Kidney epithelial cell (primary cell): ENCODE data around the gene C7orf33. TPM values are rescaled to one million over a fixed set of nuclear protein-coding genes. Genes with fewer than 3 reads are reported as not detected.
"Not testable (repeated sequence)": the region's sequence is repeated elsewhere in the genome, so short reads cannot be mapped to it uniquely, and the experiment has no call there.

Experiments used
- DNase-seq: peaks from one replicate; pipeline ENCODE4 v3.0.0-alpha.2; 2010; ENCODE audit warnings: low read depth
- H3K27me3 ChIP-seq: 2 replicates; pipeline ENCODE4 v1.6.0; 2011; ENCODE audit warnings: low read length; ENCODE audit not compliant: control insufficient read depth, insufficient read depth
- H3K36me3 ChIP-seq: 2 replicates; pipeline ENCODE4 v1.5.1; 2011; ENCODE audit warnings: low read length; ENCODE audit not compliant: control insufficient read depth, insufficient read depth
- H3K4me3 ChIP-seq: 2 replicates; pipeline ENCODE4 v1.5.1; 2011; ENCODE audit warnings: low read depth, mild to moderate bottlenecking, control low read depth, low read length
- total RNA-seq: library from RNA; depleted of rRNA; stranded (reverse); fragments of >200 nt; gene quantifications from 2 replicates; pipeline ENCODE4 v1.2.3, GENCODE V29; 2015
- TF ChIP-seq, protein P1 (sequence below): IDR thresholded peaks from 2 replicates; pipeline ENCODE4 v1.5.1; 2011; ENCODE audit warnings: mild to moderate bottlenecking, moderate library complexity, low read length, control low read depth, inconsistent platforms; ENCODE audit not compliant: insufficient read depth, poor library complexity, severe bottlenecking

Gene C7orf33
- total RNA-seq, 1 donor from 2014 or later: not detected

DNA sequence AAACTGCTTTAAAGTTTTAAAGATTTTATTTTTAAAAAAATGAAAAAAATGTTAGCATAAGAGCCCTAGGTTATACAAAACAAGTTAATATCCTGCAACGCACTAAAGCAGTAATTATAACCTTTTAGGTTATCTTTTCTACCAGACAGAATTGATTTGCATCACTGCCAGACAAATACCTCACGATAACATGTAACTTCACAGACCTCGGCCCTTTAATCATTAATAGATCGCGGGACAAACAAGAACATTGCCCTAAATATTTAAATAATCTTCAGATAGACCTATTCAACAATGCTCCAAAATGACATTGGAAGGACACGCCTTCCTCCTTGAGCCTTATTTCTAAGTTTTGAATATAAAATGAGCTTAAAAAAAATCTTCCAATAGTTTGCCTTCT is 23.8 kb upstream of the C7orf33 start:
- TF ChIP-seq, protein P1, sequence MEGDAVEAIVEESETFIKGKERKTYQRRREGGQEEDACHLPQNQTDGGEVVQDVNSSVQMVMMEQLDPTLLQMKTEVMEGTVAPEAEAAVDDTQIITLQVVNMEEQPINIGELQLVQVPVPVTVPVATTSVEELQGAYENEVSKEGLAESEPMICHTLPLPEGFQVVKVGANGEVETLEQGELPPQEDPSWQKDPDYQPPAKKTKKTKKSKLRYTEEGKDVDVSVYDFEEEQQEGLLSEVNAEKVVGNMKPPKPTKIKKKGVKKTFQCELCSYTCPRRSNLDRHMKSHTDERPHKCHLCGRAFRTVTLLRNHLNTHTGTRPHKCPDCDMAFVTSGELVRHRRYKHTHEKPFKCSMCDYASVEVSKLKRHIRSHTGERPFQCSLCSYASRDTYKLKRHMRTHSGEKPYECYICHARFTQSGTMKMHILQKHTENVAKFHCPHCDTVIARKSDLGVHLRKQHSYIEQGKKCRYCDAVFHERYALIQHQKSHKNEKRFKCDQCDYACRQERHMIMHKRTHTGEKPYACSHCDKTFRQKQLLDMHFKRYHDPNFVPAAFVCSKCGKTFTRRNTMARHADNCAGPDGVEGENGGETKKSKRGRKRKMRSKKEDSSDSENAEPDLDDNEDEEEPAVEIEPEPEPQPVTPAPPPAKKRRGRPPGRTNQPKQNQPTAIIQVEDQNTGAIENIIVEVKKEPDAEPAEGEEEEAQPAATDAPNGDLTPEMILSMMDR: no peak
- H3K36me3 ChIP-seq: no peaks in the 10 kb centered on the region
- DNase-seq: no peak
- no peaks in the 10 kb centered on the region for H3K27me3 ChIP-seq
- H3K4me3 ChIP-seq: no peak overlapping the region

GRCh38 chr7:148567524-148567923 is 23.0 kb upstream of the C7orf33 start:
- no peaks in the 10 kb centered on the region for H3K36me3 ChIP-seq
- DNase-seq: no peak
- H3K27me3 ChIP-seq: no peaks in the 10 kb centered on the region
- H3K4me3 ChIP-seq: no peak overlapping the region
- TF ChIP-seq, protein P1: no peak

GRCh38 chr7:148570510-148570909 is 20.1 kb upstream of the C7orf33 start:
- TF ChIP-seq, protein P1: no peak
- Histone ChIP-seq H3K36me3 (no peaks in the 10 kb centered on the region), H3K27me3 (no peaks in the 10 kb centered on the region), H3K4me3 (no peak overlapping the region)
- no peak for DNase-seq

GRCh38 chr7:148570973-148571372 is 19.6 kb upstream of the C7orf33 start:
- H3K4me3 ChIP-seq, H3K27me3 ChIP-seq, H3K36me3 ChIP-seq, DNase-seq: not testable (repeated sequence)

GRCh38 chr7:148571381-148571780 is 19.2 kb upstream of the C7orf33 start:
- TF ChIP-seq, protein P1: no peak
- H3K27me3 ChIP-seq: no peaks in the 10 kb centered on the region
- no peak for DNase-seq
- no peaks in the 10 kb centered on the region for H3K36me3 ChIP-seq
- H3K4me3 ChIP-seq: no peak overlapping the region

DNA sequence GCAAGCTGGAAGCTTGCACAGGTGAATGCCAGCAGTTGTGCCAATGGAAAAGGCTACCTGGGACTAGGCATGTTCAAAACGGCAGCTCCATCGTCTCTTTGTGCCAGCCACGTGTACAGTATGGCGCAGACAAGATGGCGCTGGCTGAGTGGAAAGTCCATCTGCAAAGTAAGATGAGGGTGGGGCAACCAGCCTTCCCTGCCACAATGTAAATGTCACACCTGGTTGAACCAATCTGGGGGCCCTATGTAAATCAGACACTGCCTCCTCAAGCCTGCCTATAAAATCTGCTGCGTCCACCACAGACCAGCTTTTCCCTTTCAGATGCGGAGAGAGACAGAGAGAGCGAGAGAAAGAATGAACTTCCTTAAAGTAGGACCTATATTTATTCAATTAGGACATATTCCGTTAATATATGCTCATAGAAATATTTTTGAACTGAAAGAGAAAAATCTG is 18.5 kb upstream of the C7orf33 start:
- no peaks in the 10 kb centered on the region for H3K36me3 ChIP-seq
- no peak for DNase-seq
- H3K4me3 ChIP-seq: no peak overlapping the region
- TF ChIP-seq, protein P1: no peak
- H3K27me3 ChIP-seq: no peaks in the 10 kb centered on the region

GRCh38 chr7:148573581-148573980 is 17.0 kb upstream of the C7orf33 start:
- DNase-seq, H3K4me3 ChIP-seq, H3K27me3 ChIP-seq, H3K36me3 ChIP-seq: not testable (repeated sequence)
